Hepatocyte (in vitro differentiated cells): ENCODE results near the gene TLE7.

Experiments
- CTCF ChIP-seq: fragments of 200-600 bp; sonication (generic); IDR thresholded peaks from 2 replicates; pipeline ENCODE4 v1.5.1; 2016; ENCODE audit warnings: antibody characterized with exemption, mild to moderate bottlenecking; ENCODE audit not compliant: poor library complexity
- EZH2 ChIP-seq: fragments of 200-600 bp; sonication (generic); IDR thresholded peaks from 2 replicates; pipeline ENCODE4 v1.6.1; 2016; ENCODE audit warnings: antibody characterized with exemption, mild to moderate bottlenecking, borderline replicate concordance

GRCh38 chr16:71479420-71479819, 37.6 kb upstream of the TLE7 start:
- TF ChIP-seq CTCF (peak; percentile 53), EZH2 (no peak)
